ELR (cell line): Measurements from ENCODE around the gene C6orf132.

Experiments used
- DNase-seq: peaks from one replicate; pipeline ENCODE4 v3.0.0-alpha.2; 2015; ENCODE audit warnings: low read depth

C6orf132 gene

DNA sequence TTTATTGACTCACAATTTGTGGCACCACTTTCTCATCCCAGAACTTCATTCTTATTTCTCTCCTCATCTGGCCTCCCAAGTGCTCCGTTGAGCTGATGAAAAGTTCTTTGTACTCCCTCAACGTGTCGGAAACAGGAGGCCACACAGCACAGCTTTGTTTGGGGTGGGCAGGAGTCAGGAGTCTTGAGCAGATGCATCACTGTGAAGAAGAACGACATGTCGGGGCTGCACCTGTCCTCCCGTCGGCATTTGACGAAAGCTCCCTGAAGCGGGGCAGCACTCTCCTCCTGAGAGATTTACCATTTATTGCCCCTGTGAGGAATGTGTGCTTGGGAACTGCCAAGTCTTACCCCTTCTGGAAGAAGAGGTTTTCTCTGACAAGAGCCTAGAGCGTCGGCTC is 64.0 kb downstream of the C6orf132 start:
- DNase-seq, result no peak

GRCh38 chr6:42075159-42075838 is 67.1 kb downstream of the C6orf132 start:
- peak; percentile 78 for DNase-seq

GRCh38 chr6:42073287-42073686 is 69.1 kb downstream of the C6orf132 start:
- no peak for DNase-seq

- no peak for DNase-seq
These were observed 70.4 kb downstream of the C6orf132 start for GRCh38 chr6:42071881-42072583.

- no peak for DNase-seq
These were observed 73.4 kb downstream of the C6orf132 start for GRCh38 chr6:42068872-42069522.

GRCh38 chr6:42068173-42068572 is 74.2 kb downstream of the C6orf132 start:
- no peak for DNase-seq

GRCh38 chr6:42066156-42066675 is 76.2 kb downstream of the C6orf132 start:
- no peak for DNase-seq

GRCh38 chr6:42059743-42060142 is 82.7 kb downstream of the C6orf132 start:
- DNase-seq, result no peak

DNA sequence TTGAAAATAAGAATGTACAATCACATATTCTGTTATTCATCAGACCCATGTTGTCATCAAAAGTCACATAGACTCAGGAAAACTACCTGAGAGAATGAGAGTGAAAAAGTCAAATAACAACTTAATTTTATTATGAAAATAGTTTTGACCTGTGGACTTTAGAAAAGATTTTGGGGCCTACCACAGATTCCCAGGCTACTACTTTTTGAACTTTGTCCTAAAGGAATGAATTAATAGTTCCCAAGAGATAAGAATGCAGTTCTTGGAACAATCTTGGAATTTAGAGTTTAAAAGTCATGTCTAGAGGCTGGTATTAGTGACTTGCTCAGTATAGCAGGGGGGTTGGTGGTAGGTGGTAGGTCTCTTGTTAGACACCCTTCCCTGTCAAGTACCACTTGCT is 88.8 kb downstream of the C6orf132 start:
- no peak for DNase-seq

- DNase-seq, result peak; percentile 33
These were observed 91.2 kb downstream of the C6orf132 start for GRCh38 chr6:42051268-42051653.
